GM12878 (cell line): ENCODE measurements around the gene ARHGAP12. TPM values are rescaled to one million over a fixed set of nuclear protein-coding genes. Genes with fewer than 3 reads are reported as not detected.

Source experiments
- ATAC-seq: fragments of 200-7000 bp; cut with Tn5 transposase; 3 replicates; pipeline ENCODE4 v1.9.1; 2020; ENCODE audit warnings: mild to moderate bottlenecking, moderate library complexity
- BruUV-seq: library from RNA; stranded (reverse); fragments of 400-500 nt; replicated peaks from 2 replicates; lab custom pipeline; 2021; lab: Mats Ljungman, UMichigan
- CTCF ChIA-PET: fragments of 300-600 bp; sonication (Branson Sonifier 250); formaldehyde crosslinking; extraction: SDS; loops from one replicate; lab custom pipeline; 2021; ENCODE audit warnings: inconsistent platforms; lab: Yijun Ruan, JAX
- POLR2A ChIA-PET: fragments of 350-600 bp; formaldehyde crosslinking; extraction: SDS; loops from one replicate; lab custom pipeline; 2021; ENCODE audit warnings: inconsistent platforms; lab: Charles Lee
- RAD21 ChIA-PET: fragments of 300-600 bp; sonication (Branson Sonifier 250); formaldehyde crosslinking; loops from one replicate; lab custom pipeline; 2023; ENCODE audit warnings: antibody characterized with exemption; ENCODE audit not compliant: unreplicated experiment; lab: Charles Lee
- SMC1A ChIA-PET: fragments of 300-600 bp; sonication (Branson Sonifier 250); formaldehyde crosslinking; loops from one replicate; lab custom pipeline; 2023; ENCODE audit not compliant: unreplicated experiment, uncharacterized antibody; lab: Charles Lee
- DNase-seq: peaks from one replicate; pipeline ENCODE4 v3.0.0-alpha.2; 2011; ENCODE audit warnings: low read depth, low spot score
- FAIRE-seq: peaks from 3 replicates; lab custom pipeline; 2011; peaks lifted over from hg19 to GRCh38; lab: Jason Lieb, UNC
- H2AFZ ChIP-seq: 2 replicates; pipeline ENCODE4 v1.6.0; 2011; ENCODE audit warnings: low read depth, low read length, control low read depth; ENCODE audit not compliant: control insufficient read depth
- H3K27ac ChIP-seq: 2 replicates; pipeline ENCODE4 v1.5.1; 2011; ENCODE audit warnings: control low read depth; ENCODE audit not compliant: control insufficient read depth, insufficient read depth
- H3K27me3 ChIP-seq, 2 experiments: replicated peaks in 1 of 2; 2 replicates each; pipeline versions ENCODE4 v1.6.0 to v1.6.1; 2011; ENCODE audit warnings: low read length in 1 of 2; ENCODE audit not compliant: control insufficient read depth in 2 of 2, insufficient read depth in 2 of 2
- H3K36me3 ChIP-seq, 2 experiments: 2 replicates each; pipeline ENCODE4 v1.5.1; 2011; ENCODE audit warnings: low read length in 1 of 2; ENCODE audit not compliant: control insufficient read depth in 2 of 2, insufficient read depth in 2 of 2
- H3K4me1 ChIP-seq: 2 replicates; pipeline ENCODE4 v1.6.1; 2011; ENCODE audit warnings: mild to moderate bottlenecking, low read length, moderate library complexity, mixed read lengths; ENCODE audit not compliant: control insufficient read depth, insufficient read depth
- H3K4me2 ChIP-seq: 2 replicates; pipeline ENCODE4 v1.6.0; 2011; ENCODE audit warnings: control low read depth; ENCODE audit not compliant: control insufficient read depth, insufficient read depth
- H3K4me3 ChIP-seq: fragments of 200-600 bp; sonication (generic); 2 replicates; pipeline ENCODE4 v1.5.1; 2016
- H3K79me2 ChIP-seq: 2 replicates; pipeline ENCODE4 v1.6.0; 2011; ENCODE audit warnings: low read length; ENCODE audit not compliant: control insufficient read depth, insufficient read depth
- H3K9ac ChIP-seq: 2 replicates; pipeline ENCODE4 v1.8.0; 2011; ENCODE audit warnings: low read length, control low read depth, mixed read lengths; ENCODE audit not compliant: control insufficient read depth, insufficient read depth
- H3K9me3 ChIP-seq: replicated peaks from 3 replicates; pipeline ENCODE4 v1.5.1; 2011; ENCODE audit warnings: mild to moderate bottlenecking, low read length; ENCODE audit not compliant: control insufficient read depth, insufficient read depth
- H4K20me1 ChIP-seq: 2 replicates; pipeline ENCODE4 v1.6.0; 2011; ENCODE audit not compliant: control insufficient read depth, insufficient read depth
- ATF7 ChIP-seq: fragments of 450-650 bp; IDR thresholded peaks from 2 replicates; pipeline ENCODE4 v1.6.1; 2016; ENCODE audit warnings: low read depth, mild to moderate bottlenecking
- BRCA1 ChIP-seq: IDR thresholded peaks from 2 replicates; pipeline ENCODE4 v1.6.1; 2011; ENCODE audit warnings: low read depth, low read length, improper control_type of control experiment
- CREB1 ChIP-seq: IDR thresholded peaks from 2 replicates; pipeline ENCODE4 v1.6.1; 2012; ENCODE audit warnings: low read depth, mild to moderate bottlenecking, inconsistent platforms
- ETV6 ChIP-seq, 2 experiments: fragments of 450-650 bp in 1 of 2; IDR thresholded peaks in 1 of 2; conservative IDR thresholded peaks in 1 of 2; 2 replicates each; pipeline ENCODE4 v1.6.1; 2014; ENCODE audit warnings: antibody characterized with exemption in 1 of 2, borderline replicate concordance in 1 of 2, low read depth in 1 of 2, mild to moderate bottlenecking in 1 of 2, moderate library complexity in 1 of 2
- MYC ChIP-seq: IDR thresholded peaks from 2 replicates; pipeline ENCODE4 v1.6.1; 2011; ENCODE audit warnings: mild to moderate bottlenecking, low read length, moderate library complexity, inconsistent platforms; ENCODE audit not compliant: insufficient read depth, insufficient replicate concordance, insufficient read length, severe bottlenecking
- NFYB ChIP-seq: IDR thresholded peaks from 2 replicates; pipeline ENCODE4 v1.6.1; 2011; ENCODE audit warnings: low read depth, mild to moderate bottlenecking, low read length, improper control_type of control experiment, moderate library complexity; ENCODE audit not compliant: insufficient read depth
- TAF1 ChIP-seq: IDR thresholded peaks from 2 replicates; pipeline ENCODE4 v1.6.1; 2011; ENCODE audit warnings: mild to moderate bottlenecking, low read depth, low read length, borderline replicate concordance
- TBL1XR1 ChIP-seq: IDR thresholded peaks from 2 replicates; pipeline ENCODE4 v1.6.1; 2012; ENCODE audit warnings: low read depth, low read length, improper control_type of control experiment
- whole genome bisulfite sequencing: methylation state at CpG from one replicate; pipeline ENCODE4 v1.1.6; 2016; ENCODE audit warnings: low lambda C conversion rate; ENCODE audit not compliant: insufficient replicate concordance, insufficient coverage; ENCODE audit errors: missing lambda C conversion rate; 5-methylcytosine and 5-hydroxymethylcytosine counted together
- in situ Hi-C: fragments of 300-500 bp; cut with MboI; formaldehyde crosslinking; loops from 9 replicates; pipeline ENCODE4 v1.14.3; 2018; ENCODE audit warnings: mixed read lengths
- intact Hi-C: fragments of 100-400 bp; cut with micrococcal nuclease; formaldehyde crosslinking; loops from one replicate; pipeline ENCODE4 v1.14.2; 2022; ENCODE audit not compliant: unreplicated experiment
- polyA plus RNA-seq, 11 experiments: library from polyadenylated mRNA; depleted of rRNA in 4 of 11; unstranded in 6 of 11; stranded (reverse) in 5 of 11; fragments of >200 nt; fragmentation: Nextera tagmentation in 4 of 11; fragmentation: Illumina TruSeq in 1 of 11; extraction: Ambion mirVana in 4 of 11; extraction: Trizol in 1 of 11; gene quantifications; 1 replicate in 1 of 11; 2 replicates in 10 of 11; pipeline versions ENCODE4 v1.2.1 to v1.2.3, GENCODE V29; 2011 to 2016; ENCODE audit warnings: inconsistent platforms in 2 of 11, missing spikeins in 2 of 11, low read depth in 1 of 11
- total RNA-seq, 4 experiments: library from RNA; depleted of rRNA in 3 of 4; stranded (reverse); fragments of >200 nt in 3 of 4; fragmentation: Illumina TruSeq in 1 of 4; extraction: Trizol in 1 of 4; gene quantifications; 2 replicates each; pipeline versions ENCODE4 v1.2.1 to v1.2.3, GENCODE V29; 2013 to 2021
- TF ChIP-seq, protein P1 (sequence below): fragments of 450-650 bp; IDR thresholded peaks from 2 replicates; pipeline ENCODE4 v1.6.1; 2016; ENCODE audit warnings: mild to moderate bottlenecking, moderate library complexity, borderline replicate concordance

The ARHGAP12 gene
- total and polyA plus RNA-seq, 10 of the 15 experiments (the other 5 are each of a cell fraction or from before 2014, with no cell fraction given), result 5.4 to 15.6 (median 8.5) TPM

DNA sequence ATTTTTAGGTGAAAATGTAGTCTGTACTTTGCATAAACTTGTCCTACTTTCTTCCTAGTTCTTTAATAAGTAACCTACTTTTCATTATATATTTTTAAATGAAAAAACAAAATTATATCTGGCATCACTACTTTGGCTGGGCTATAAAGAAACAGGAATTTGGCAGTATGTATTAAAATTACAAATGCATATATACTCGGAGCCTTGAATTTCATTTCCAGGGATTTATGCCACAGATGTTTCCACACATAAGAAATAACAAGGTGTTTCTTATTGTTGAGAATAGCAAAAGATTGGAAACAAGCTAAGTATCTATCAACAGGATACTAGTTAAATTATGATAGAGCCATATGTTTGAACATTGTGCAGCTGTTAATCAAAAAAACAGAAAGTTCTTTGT is 2.2 kb upstream of the ARHGAP12 start:
- RAD21 ChIA-PET, result interaction anchor here (1.0 to 3.6 kb wide), 4 partner anchors 9 to 1201 kb away, joined by 3 to 47 read pairs (median 8); no protein-coding TSS in a partner anchor
- Histone ChIP-seq H3K9ac (no peak overlapping the region), H3K27me3 (no peaks in the 10 kb centered on the region), H3K4me1 (peaks cover 9% of the 10 kb centered on the region), H2AFZ (peak overlapping the region; percentile 85; the same call in 1 of the 2 replicates), H3K79me2 (peaks cover 17% of the 10 kb centered on the region), H3K9me3 (no peaks in the 10 kb centered on the region), H4K20me1 (no peaks in the 10 kb centered on the region), H3K4me3 (no peak overlapping the region), H3K27ac (no peak overlapping the region), H3K4me2 (peak overlapping the region; percentile 92), H3K36me3 (no peaks in the 10 kb centered on the region)
- FAIRE-seq (no peak), ATAC-seq (no peak), DNase-seq (no peak)
- no peak for TF ChIP-seq NFYB
- TF ChIP-seq, protein P1, sequence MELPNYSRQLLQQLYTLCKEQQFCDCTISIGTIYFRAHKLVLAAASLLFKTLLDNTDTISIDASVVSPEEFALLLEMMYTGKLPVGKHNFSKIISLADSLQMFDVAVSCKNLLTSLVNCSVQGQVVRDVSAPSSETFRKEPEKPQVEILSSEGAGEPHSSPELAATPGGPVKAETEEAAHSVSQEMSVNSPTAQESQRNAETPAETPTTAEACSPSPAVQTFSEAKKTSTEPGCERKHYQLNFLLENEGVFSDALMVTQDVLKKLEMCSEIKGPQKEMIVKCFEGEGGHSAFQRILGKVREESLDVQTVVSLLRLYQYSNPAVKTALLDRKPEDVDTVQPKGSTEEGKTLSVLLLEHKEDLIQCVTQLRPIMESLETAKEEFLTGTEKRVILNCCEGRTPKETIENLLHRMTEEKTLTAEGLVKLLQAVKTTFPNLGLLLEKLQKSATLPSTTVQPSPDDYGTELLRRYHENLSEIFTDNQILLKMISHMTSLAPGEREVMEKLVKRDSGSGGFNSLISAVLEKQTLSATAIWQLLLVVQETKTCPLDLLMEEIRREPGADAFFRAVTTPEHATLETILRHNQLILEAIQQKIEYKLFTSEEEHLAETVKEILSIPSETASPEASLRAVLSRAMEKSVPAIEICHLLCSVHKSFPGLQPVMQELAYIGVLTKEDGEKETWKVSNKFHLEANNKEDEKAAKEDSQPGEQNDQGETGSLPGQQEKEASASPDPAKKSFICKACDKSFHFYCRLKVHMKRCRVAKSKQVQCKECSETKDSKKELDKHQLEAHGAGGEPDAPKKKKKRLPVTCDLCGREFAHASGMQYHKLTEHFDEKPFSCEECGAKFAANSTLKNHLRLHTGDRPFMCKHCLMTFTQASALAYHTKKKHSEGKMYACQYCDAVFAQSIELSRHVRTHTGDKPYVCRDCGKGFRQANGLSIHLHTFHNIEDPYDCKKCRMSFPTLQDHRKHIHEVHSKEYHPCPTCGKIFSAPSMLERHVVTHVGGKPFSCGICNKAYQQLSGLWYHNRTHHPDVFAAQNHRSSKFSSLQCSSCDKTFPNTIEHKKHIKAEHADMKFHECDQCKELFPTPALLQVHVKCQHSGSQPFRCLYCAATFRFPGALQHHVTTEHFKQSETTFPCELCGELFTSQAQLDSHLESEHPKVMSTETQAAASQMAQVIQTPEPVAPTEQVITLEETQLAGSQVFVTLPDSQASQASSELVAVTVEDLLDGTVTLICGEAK, result no peak
- no peak for TF ChIP-seq TAF1
- no peak for TF ChIP-seq BRCA1
- TF ChIP-seq MYC, result no peak
- no peak for TF ChIP-seq ATF7
- TF ChIP-seq CREB1, result no peak
- no peak for TF ChIP-seq TBL1XR1
- TF ChIP-seq ETV6 (conservative IDR thresholded peaks at IDR 0.05 in 1 of 2, IDR thresholded peaks at IDR 0.05 in 1 of 2; ENCODE audit: borderline replicate concordance in 1 of 2, low read depth in 1 of 2), result no peak
- BruUV-seq, result no TSS peak
- in situ Hi-C loops (no loop called here), intact Hi-C loops (loop anchor here (5.0 kb wide), 1 partner anchor 76 kb away; no protein-coding TSS in a partner anchor)
- CTCF ChIA-PET, result interaction anchor here (0.6 to 3.1 kb wide), 6 partner anchors 10 to 72 kb away, joined by 3 to 39 read pairs (median 4); no protein-coding TSS in a partner anchor
- 57% methylated on average over 1 of the region's 1 CpG for WGBS
- POLR2A ChIA-PET, result interaction anchor here (0.6 to 2.0 kb wide), 6 partner anchors 12 to 124 kb away, joined by 3 to 8 read pairs (median 4); no protein-coding TSS in a partner anchor
- SMC1A ChIA-PET, result interaction anchor here (0.6 to 3.5 kb wide), 13 partner anchors 8 to 1152 kb away, joined by 3 to 46 read pairs (median 3); no protein-coding TSS in a partner anchor
